Heart left ventricle (tissue), 13 donors: ENCODE data around the gene SMC3.

Experiments used
- CTCF ChIP-seq, 12 donors: fragments of 200-600 bp; sonication (generic) in 4 of 12; IDR thresholded peaks; one replicate each; pipeline versions ENCODE4 v1.5.0 to v1.8.0; 2018 to 2022; ENCODE audit warnings: antibody characterized with exemption in 12 of 12, mild to moderate bottlenecking in 5 of 12
- POLR2A ChIP-seq, 2 donors: fragments of 450-650 bp; IDR thresholded peaks; one replicate each; pipeline ENCODE4 v1.6.1; 2017; ENCODE audit warnings: antibody characterized with exemption in 2 of 2, mild to moderate bottlenecking in 2 of 2, moderate library complexity in 2 of 2
- donor health status: ischemic (EF 13 %, LVEDD 7.1; RV severe dilation, severe dysfunction).
- donor health status: DM: no; HTN: yes; CAD: no.
- donor health status: DM: no; HTN: no; CAD: no.
- donor health status: ischemic (EF 25% LVEDD 6.9; RV normal size, moderate dysfunction).
- donor health status: ischemic (EF 25% LVEDD 5.7; RV mildly dilated, moderate dysfunction).
- donor health status: ischemic (EF 35%, LVEDD 5.7; RV mildly dilated, moderate dysfunction).
- donor health status: nonischemic (EF 11% LVEDD 7.7; RV severe dilation, severe dysfunction).
- donor health status: DM: yes; HTN: yes; CAD: no.
- donor health status: PGD.
- donor health status: ischemic (EF 29% LVEDD 5.4; RV normal size, mild dysfunction).
- donor health status: nonischemic (EF 23%, LVEDD 6.1; RV moderate dilation, normal function).

DNA sequence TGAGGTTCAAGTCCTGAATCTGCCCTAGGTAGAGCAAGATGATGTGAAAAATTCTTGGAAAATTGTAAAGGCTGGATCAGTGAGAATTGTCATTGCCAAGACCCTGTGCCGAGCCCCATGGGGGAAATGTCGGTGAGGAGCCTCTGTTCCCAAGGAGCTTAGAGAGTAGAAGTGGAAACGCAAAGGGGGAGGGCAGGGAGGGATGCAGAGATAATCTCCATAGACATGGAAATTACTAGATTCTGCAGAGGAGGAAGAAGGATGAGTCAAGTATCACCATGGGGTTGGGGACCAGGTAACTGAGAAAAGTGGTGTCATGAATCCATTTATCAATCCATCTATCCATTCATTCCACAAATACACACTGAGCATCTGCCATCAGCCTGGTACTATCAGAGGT, 43.8 kb upstream of the SMC3 start:
- TF ChIP-seq CTCF (IDR thresholded peaks at IDR 0.05) (no peak), POLR2A (IDR thresholded peaks at IDR 0.05) (no peak)
